ENCODE measurements around the gene ANKLE2.

The ANKLE2 gene

GRCh38 chr12:132761921-132762583, 420 bp upstream of the ANKLE2 start (continued):
- TF ChIP-seq ZNF449 (tag by site-specific recombination; IDR thresholded peaks at IDR 0.05) (peak; percentile 58), ZNF747 (tag by site-specific recombination; IDR thresholded peaks at IDR 0.05) (no peak), PRDM10 (tag by site-specific recombination; IDR thresholded peaks at IDR 0.05) (peak; percentile 49), ZNF19 (tag by site-specific recombination; IDR thresholded peaks at IDR 0.05; ENCODE audit: low read depth) (0 out of 2 replicates have a peak, but pooled peaks have one; percentile 64), HOXD13 (CRISPR knock-in tag; IDR thresholded peaks at IDR 0.05; ENCODE audit: borderline replicate concordance) (no peak), ZNF398 (tag by site-specific recombination; IDR thresholded peaks at IDR 0.05) (peak; percentile 43; the same call in 1 of the 2 replicates), ZNF404 (tag by site-specific recombination; IDR thresholded peaks at IDR 0.05) (no peak), MEIS1 (CRISPR knock-in tag; IDR thresholded peaks at IDR 0.05; ENCODE audit: borderline replicate concordance) (no peak), REST (tag by site-specific recombination; IDR thresholded peaks at IDR 0.05) (peak; percentile 48; the same call in 1 of the 2 replicates), ZNF248 (tag by site-specific recombination; IDR thresholded peaks at IDR 0.05) (no peak), ZNF148 (tag by site-specific recombination; IDR thresholded peaks at IDR 0.05; ENCODE audit: borderline replicate concordance) (no peak), ZNF174 (tag by site-specific recombination; IDR thresholded peaks at IDR 0.05) (no peak), GLIS1 (tag by site-specific recombination; IDR thresholded peaks at IDR 0.05) (peak; percentile 82), ZBTB26 (tag by site-specific recombination; optimal IDR thresholded peaks at IDR 0.05) (peak; percentile 90), ZNF664 (tag by site-specific recombination; IDR thresholded peaks at IDR 0.05) (no peak), PBX3 (CRISPR knock-in tag; IDR thresholded peaks at IDR 0.05) (no peak), ZBTB49 (tag by site-specific recombination; IDR thresholded peaks at IDR 0.05; ENCODE audit: low read depth) (no peak), ZNF140 (tag by site-specific recombination; IDR thresholded peaks at IDR 0.05) (no peak), ZFP37 (tag by site-specific recombination; IDR thresholded peaks at IDR 0.05) (no peak)
